PC-3 (cell line): ENCODE results near the gene PCDHA6.
"Not testable (repeated sequence)": the region's sequence is repeated elsewhere in the genome, so short reads cannot be mapped to it uniquely, and the experiment has no call there.

Source experiments
- CTCF ChIP-seq: fragments of 300-600 bp; sonication (generic); conservative IDR thresholded peaks from 2 replicates; pipeline ENCODE4 v1.5.1; 2017; ENCODE audit warnings: antibody characterized with exemption, low read depth, mild to moderate bottlenecking, low read length
- EZH2 ChIP-seq: fragments of 300-600 bp; sonication (generic); IDR thresholded peaks from one replicate; pipeline ENCODE4 v1.6.1; 2017; ENCODE audit warnings: antibody characterized with exemption, mild to moderate bottlenecking, low read length; ENCODE audit not compliant: unreplicated experiment
- EZH2phosphoT487 ChIP-seq: fragments of 300-600 bp; sonication (generic); IDR thresholded peaks from 2 replicates; pipeline ENCODE4 v1.6.1; 2018; ENCODE audit warnings: mild to moderate bottlenecking, antibody characterized with exemption, low read length, borderline replicate concordance

- not testable (repeated sequence) for TF ChIP-seq EZH2phosphoT487, CTCF, EZH2
Observed at GRCh38 chr5:140834439-140835008, 6.8 kb downstream of the PCDHA6 start.
